22Rv1 (cell line): ENCODE data around the gene ASPRV1.

Source experiments
- CTCF ChIP-seq: fragments of 450-650 bp; IDR thresholded peaks from 2 replicates; pipeline ENCODE4 v1.5.1; 2017; ENCODE audit warnings: mild to moderate bottlenecking
- ZFX ChIP-seq: fragments of 450-650 bp; IDR thresholded peaks from 2 replicates; pipeline ENCODE4 v1.6.1; 2017; ENCODE audit warnings: antibody characterized with exemption, borderline replicate concordance

DNA sequence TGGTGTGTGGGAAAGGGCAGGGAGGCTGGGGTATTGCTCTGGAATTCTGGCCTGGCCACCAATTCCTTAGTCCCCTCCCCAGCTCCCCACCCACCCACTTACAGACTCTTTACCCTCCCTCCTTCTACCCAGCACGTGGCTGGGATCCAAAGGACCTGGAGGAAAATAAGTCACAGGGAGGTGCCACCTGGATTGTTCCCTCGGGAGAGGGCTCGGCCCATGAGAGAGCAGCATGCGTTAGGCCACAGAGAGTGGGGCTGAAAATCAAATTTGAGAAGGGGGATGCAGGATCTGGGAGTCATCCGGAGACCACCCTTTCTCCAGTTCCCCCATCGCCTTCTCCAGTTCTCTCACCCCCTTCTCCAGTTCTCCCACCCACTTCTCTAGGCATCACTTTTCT, 3.0 kb downstream of the ASPRV1 start:
- TF ChIP-seq CTCF (no peak), ZFX (no peak)
